Measurements from ENCODE around the gene DCST2. TPM values are rescaled to one million over a fixed set of nuclear protein-coding genes. Genes with fewer than 3 reads are reported as not detected.

The DCST2 gene
- total RNA-seq, 2 experiments from 2014 or later = 0.46 to 0.67 TPM

DNA sequence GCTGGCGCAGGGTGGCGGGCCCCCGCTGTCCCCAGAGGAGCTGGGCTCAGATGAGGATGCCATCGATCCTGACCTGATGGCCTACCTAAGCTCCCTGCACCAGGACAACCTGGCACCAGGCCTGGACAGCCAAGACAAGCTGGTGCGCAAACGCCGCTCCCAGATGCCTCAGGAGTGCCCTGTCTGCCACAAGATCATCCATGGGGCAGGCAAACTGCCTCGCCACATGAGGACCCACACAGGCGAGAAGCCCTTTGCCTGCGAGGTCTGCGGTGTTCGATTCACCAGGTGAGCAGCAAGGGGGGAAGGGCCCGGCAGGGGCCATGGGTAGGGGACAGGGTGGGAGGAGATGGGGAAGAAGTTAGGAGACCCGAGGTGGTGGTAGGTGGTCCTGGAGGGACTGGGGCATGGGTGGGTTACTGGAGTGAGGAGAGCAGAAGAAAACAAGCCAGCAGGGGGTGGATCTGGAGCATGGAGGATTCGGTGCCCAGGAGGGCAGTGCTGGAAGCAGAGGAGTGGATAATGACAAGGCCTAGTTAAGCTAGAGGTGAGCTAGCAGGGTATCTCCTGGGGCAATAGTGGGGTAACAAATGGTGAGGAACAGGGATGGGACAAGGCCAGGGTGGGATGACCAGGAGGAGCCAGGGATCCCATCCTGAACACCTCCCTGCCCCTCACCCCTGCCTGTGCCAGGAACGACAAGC lies 17.9 kb downstream of the DCST2 start:
- POLR2A ChIA-PET = interaction anchor here (0.8 to 1.6 kb wide), 2 partner anchors 9 to 11 kb away, joined by 3 to 7 read pairs; no protein-coding TSS in a partner anchor
- peak overlapping the region; percentile 66 for H3K27ac Mint-ChIP-seq
- intact Hi-C loops (cut with DNase I, micrococcal nuclease) = loop anchor here in 1 of 2 experiments (2.0 to 5.0 kb wide), 2 partner anchors 37 to 41 kb away; partner anchors contain the start of genes ADAM15 and CKS1B
- peaks cover 79% of the 10 kb centered on the region for H3K4me1 Mint-ChIP-seq
- no peaks in the 10 kb centered on the region for H3K27me3 Mint-ChIP-seq
- peak; percentile 34 for DNase-seq
- no peaks in the 10 kb centered on the region for H3K9me3 Mint-ChIP-seq (ENCODE audit: low read depth)
- H3K4me3 Mint-ChIP-seq = peak overlapping the region; percentile 53
- peaks cover 58% of the 10 kb centered on the region for H3K36me3 Mint-ChIP-seq (ENCODE audit: low read depth)
- no peak for ATAC-seq
- CTCF ChIA-PET = interaction anchor here (0.9 to 6.1 kb wide), 17 partner anchors 8 to 93 kb away, joined by 3 to 86 read pairs (median 4); partner anchors contain the start of genes ADAM15, FLAD1, PBXIP1 and ZBTB7B

DNA sequence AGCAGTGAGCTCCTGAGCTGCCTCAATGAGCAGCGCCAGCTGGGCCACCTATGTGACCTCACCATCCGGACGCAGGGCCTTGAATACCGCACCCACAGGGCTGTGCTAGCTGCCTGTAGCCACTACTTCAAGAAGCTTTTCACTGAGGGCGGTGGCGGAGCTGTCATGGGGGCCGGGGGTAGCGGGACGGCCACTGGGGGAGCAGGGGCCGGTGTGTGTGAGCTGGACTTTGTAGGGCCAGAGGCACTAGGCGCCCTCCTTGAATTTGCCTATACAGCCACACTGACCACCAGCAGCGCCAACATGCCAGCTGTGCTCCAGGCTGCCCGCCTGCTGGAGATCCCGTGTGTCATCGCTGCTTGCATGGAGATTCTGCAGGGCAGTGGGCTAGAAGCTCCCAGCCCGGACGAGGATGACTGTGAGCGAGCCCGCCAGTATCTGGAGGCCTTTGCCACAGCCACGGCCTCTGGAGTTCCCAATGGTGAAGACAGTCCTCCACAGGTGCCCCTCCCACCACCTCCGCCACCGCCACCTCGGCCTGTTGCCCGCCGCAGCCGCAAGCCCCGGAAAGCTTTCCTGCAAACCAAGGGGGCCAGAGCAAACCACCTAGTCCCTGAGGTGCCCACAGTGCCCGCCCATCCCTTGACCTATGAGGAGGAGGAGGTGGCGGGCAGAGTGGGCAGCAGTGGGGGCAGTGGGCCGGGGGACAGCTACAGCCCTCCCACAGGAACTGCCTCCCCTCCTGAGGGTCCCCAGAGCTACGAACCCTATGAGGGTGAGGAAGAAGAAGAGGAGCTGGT lies 18.7 kb downstream of the DCST2 start:
- H3K4me3 Mint-ChIP-seq = no peak overlapping the region

DNA sequence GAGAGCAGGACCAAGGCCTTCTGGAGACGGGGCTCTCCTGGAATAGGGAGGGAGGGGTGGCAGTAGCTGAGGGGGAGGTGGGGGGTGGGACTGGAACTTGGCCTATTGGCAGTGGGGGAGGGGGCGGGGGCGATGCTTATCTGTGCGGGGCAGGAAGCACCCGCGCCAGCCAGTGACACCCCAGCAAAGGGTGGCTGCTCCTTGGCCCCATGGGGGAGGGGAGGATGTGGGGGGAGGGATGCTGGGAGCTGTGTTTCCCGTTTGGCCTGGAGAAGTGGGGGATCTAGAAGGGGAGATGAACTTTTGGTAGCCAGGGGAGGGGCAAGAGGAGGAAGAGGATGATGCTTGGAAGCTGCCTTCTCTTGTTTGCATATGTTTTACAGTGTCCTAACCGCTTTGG lies 19.9 kb downstream of the DCST2 start:
- H3K4me1 Mint-ChIP-seq = peaks cover 64% of the 10 kb centered on the region
- H3K27me3 Mint-ChIP-seq = no peaks in the 10 kb centered on the region
- peaks cover 65% of the 10 kb centered on the region for H3K36me3 Mint-ChIP-seq (ENCODE audit: low read depth)
- CTCF ChIA-PET = interaction anchor here (0.6 to 6.1 kb wide), 4 partner anchors 13 to 48 kb away, joined by 3 to 86 read pairs (median 5); partner anchors contain the start of genes LENEP and ZBTB7B
- ATAC-seq (no peak), DNase-seq (peak; percentile 56)
- peak overlapping the region; percentile 73 for H3K27ac Mint-ChIP-seq
- H3K4me3 Mint-ChIP-seq = peak overlapping the region; percentile 99
- no peaks in the 10 kb centered on the region for H3K9me3 Mint-ChIP-seq (ENCODE audit: low read depth)
- POLR2A ChIA-PET = interaction anchor here (0.8 kb wide), 1 partner anchor 1355 kb away, joined by 4 read pairs; no protein-coding TSS in a partner anchor
- intact Hi-C loops (cut with DNase I, micrococcal nuclease) = no loop called here

More for the DNA sequence above, 18.7 kb downstream of the DCST2 start:
- DNase-seq = no peak
- intact Hi-C loops (cut with DNase I, micrococcal nuclease) = loop anchor here in 1 of 2 experiments (5.0 kb wide), 1 partner anchor 37 kb away; the partner anchor contains the start of gene ADAM15
- POLR2A ChIA-PET = interaction anchor here (0.8 to 1.0 kb wide), 2 partner anchors 11 to 179 kb away, joined by 3 read pairs; no protein-coding TSS in a partner anchor
- no peak for ATAC-seq
- no peak overlapping the region for H3K27ac Mint-ChIP-seq
- peaks cover 64% of the 10 kb centered on the region for H3K36me3 Mint-ChIP-seq (ENCODE audit: low read depth)
- H3K27me3 Mint-ChIP-seq = no peaks in the 10 kb centered on the region
- peaks cover 76% of the 10 kb centered on the region for H3K4me1 Mint-ChIP-seq
- CTCF ChIA-PET = interaction anchor here (0.8 to 6.1 kb wide), 11 partner anchors 8 to 680 kb away, joined by 3 to 86 read pairs (median 4); partner anchors contain the start of genes ADAM15, FLAD1, PBXIP1 and ZBTB7B
- no peaks in the 10 kb centered on the region for H3K9me3 Mint-ChIP-seq (ENCODE audit: low read depth)

DNA sequence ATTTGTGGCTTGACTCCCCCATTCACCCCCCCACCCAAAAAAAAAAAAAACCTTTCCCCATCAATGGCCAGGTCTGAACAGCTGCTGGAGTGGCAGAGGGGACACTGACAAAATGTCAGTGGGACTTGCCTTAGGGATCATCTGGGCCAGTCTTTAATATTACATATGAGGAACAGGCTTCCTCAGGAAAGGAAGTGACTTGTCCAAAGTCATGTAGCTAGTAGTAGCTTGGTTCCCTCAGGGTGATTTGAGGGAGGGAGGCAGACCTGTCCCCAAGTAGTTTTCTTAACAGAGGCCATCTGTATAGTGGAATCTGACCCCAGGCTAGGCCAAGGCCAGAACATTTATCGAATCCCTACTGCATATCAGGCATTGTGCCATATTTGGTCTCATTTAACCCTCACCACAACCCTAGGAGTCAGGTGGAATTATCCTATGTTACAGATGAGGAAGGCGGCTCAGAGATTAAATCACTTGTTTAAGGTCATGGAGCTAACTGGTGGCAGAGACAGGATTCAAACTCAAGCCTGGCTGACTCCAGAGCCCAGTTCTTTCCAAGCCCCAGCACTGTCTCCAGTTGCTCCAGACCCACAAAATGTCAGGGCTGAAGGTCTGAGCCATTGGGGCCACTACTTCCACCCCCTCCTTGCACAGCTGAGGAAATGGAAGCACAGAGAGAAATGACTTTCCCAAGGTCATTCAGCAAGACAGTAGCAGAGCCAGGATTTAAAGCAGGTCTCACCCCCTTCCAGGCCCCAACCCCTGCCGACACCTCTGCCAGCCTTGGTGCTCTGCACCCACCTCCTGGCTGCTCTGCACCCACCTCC lies 20.6 kb downstream of the DCST2 start:
- H3K27me3 Mint-ChIP-seq = no peaks in the 10 kb centered on the region
- DNase-seq = peak; percentile 31
- intact Hi-C loops (cut with DNase I, micrococcal nuclease) = no loop called here
- no peaks in the 10 kb centered on the region for H3K9me3 Mint-ChIP-seq (ENCODE audit: low read depth)
- ATAC-seq = no peak
- H3K27ac Mint-ChIP-seq = peak overlapping the region; percentile 82
- H3K36me3 Mint-ChIP-seq (ENCODE audit: low read depth) = peaks cover 64% of the 10 kb centered on the region
- CTCF ChIA-PET = interaction anchor here (0.5 to 6.1 kb wide), 7 partner anchors 12 to 160 kb away, joined by 3 to 86 read pairs (median 4); partner anchors contain the start of genes KRTCAP2, LENEP and ZBTB7B
- peaks cover 65% of the 10 kb centered on the region for H3K4me1 Mint-ChIP-seq
- POLR2A ChIA-PET = interaction anchor here (0.7 to 0.8 kb wide), 3 partner anchors 65 to 1354 kb away, joined by 3 to 4 read pairs (median 4); partner anchors contain the start of gene EFNA3
- H3K4me3 Mint-ChIP-seq = peak overlapping the region; percentile 99

DNA sequence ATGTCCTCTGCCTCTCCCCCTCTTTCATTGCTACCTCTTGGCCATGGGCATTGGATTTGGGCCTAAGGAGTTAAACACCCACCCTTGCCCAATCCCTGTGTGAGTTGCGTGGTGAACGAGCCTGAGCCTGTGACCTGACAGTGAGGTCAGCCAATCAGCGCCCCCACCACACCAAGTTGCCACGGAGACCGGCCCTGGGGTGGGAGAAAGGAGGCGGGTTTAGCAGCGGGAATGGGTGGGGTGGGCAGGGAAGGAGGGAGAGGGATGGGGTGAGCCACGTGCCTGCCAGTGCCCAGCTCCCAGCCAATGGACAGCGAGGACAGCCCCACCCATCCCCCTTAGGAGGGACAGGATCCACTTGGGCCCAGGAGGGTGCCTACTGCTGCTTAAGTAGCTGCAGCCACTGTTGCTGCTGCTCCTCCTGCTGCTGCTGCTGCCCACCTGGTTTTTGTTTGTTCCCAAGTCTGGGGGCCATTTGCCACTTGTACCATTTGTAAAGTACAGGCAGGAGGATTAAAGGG lies 21.5 kb downstream of the DCST2 start:
- POLR2A ChIA-PET = no interaction called here
- Mint-ChIP-seq H3K27me3 (no peaks in the 10 kb centered on the region), H3K9me3 (ENCODE audit: low read depth) (no peaks in the 10 kb centered on the region), H3K27ac (peak overlapping the region; percentile 82), H3K36me3 (ENCODE audit: low read depth) (peaks cover 63% of the 10 kb centered on the region), H3K4me1 (peaks cover 65% of the 10 kb centered on the region), H3K4me3 (peak overlapping the region; percentile 99)
- ATAC-seq (peak; percentile 10), DNase-seq (peak; percentile 76)
- CTCF ChIA-PET = interaction anchor here (0.6 to 6.1 kb wide), 5 partner anchors 11 to 192 kb away, joined by 3 to 86 read pairs (median 6); partner anchors contain the start of genes KRTCAP2 and ZBTB7B
- intact Hi-C loops (cut with DNase I, micrococcal nuclease) = no loop called here

DNA sequence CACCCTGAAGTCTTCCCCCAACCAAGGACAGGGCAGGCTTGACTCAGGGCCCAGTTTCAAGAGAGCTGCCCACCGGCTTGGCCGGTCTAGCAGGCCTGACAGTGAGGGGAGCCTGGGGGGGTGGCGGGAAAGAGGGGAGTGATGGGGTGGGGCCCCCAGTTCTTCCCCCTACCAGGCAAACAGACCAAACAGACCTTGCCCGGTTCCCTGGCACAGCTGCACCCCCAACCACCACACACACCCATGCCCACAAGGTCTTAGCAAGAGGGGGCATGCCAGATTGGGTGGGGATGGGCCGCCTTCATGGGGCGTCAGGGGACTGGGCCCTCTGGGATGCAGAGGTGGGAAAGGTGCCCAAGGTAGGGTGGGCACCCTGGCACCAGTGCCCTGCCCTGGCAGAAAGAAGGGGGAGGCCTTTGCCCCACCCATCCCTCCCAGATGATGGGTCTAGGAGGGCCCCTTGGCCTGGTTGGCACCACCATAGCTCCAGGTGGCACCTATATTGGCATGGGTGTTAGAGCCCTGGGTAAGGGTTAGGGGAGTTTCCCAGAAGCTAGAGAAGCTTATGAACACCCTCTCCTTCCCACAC lies 22.1 kb downstream of the DCST2 start:
- Mint-ChIP-seq H3K36me3 (ENCODE audit: low read depth) (peaks cover 59% of the 10 kb centered on the region), H3K27me3 (no peaks in the 10 kb centered on the region), H3K27ac (peak overlapping the region; percentile 96), H3K4me3 (peak overlapping the region; percentile 99), H3K9me3 (ENCODE audit: low read depth) (no peaks in the 10 kb centered on the region), H3K4me1 (peaks cover 67% of the 10 kb centered on the region)
- intact Hi-C loops (cut with DNase I, micrococcal nuclease) = no loop called here
- DNase-seq (no peak), ATAC-seq (no peak)
- CTCF ChIA-PET = interaction anchor here (0.6 to 1.8 kb wide), 5 partner anchors 12 to 192 kb away, joined by 3 to 8 read pairs (median 5); partner anchors contain the start of gene KRTCAP2
- POLR2A ChIA-PET = no interaction called here

DNA sequence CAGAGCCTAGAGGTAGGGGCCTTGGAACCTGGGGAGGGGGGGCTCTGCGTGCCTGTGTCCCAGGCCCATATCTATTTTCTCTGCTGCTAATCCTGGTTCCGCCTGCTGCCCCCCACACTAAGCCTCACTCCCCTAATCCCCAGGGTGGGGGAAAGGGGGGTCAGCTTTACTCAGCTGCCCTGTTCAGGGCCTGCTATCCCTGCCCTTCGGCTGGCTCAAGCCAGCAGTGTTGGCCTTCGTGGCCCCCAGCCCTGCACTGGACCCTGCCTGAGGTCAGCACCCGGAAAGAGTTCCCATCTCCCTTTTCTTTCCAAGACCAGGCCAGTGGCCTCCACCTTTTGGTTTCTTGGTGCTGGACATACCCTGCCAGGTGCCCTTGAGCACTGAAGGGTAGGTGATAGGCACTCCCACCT lies 22.6 kb downstream of the DCST2 start:
- Mint-ChIP-seq H3K4me1 (peaks cover 67% of the 10 kb centered on the region), H3K4me3 (peak overlapping the region; percentile 99), H3K9me3 (ENCODE audit: low read depth) (no peaks in the 10 kb centered on the region), H3K27ac (peak overlapping the region; percentile 96), H3K36me3 (ENCODE audit: low read depth) (peaks cover 54% of the 10 kb centered on the region), H3K27me3 (no peaks in the 10 kb centered on the region)
- ATAC-seq (no peak), DNase-seq (no peak)
- ChIA-PET CTCF (interaction anchor here (0.9 to 1.8 kb wide), 3 partner anchors 12 to 165 kb away, joined by 3 to 7 read pairs (median 5); no protein-coding TSS in a partner anchor), POLR2A (interaction anchor here (0.6 kb wide), 1 partner anchor 30 kb away, joined by 3 read pairs; no protein-coding TSS in a partner anchor)
- intact Hi-C loops (cut with DNase I, micrococcal nuclease) = no loop called here

DNA sequence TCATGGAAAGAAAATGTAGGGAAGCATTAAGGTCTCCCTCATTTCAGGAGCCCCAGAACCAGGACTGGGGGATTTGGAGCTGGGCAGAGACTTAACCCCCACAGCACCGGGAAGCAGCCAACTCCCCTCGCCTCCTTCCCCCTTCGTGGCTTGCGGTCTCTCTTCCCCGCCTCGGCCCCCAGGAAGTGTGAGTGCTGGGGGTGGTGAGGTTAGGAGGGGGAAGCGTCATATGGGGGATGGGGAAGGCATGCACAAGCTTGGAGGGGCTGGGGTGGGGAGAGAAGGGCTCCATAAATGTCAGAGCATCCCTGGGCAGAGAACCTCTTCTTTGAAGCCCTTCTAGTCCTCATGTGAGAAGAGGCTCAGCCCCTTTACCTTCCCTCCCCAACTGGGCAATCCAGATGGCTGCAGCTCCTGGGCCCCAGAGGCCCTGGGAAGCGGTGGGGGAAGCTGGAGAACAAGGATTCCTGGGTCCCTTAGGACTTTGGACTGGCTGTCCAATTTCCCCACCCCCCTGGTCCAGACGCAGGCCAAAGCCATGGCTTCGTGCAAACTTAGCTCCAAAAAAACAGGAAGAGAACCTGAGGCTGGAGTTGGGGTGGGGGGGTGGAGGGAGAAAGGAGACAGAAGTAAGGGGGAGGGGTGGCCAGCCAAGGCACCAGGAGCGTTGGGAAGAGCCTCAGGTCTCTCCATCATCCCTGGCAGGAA lies 23.2 kb downstream of the DCST2 start:
- Mint-ChIP-seq H3K9me3 (ENCODE audit: low read depth) (no peaks in the 10 kb centered on the region), H3K27me3 (no peaks in the 10 kb centered on the region), H3K4me3 (peak overlapping the region; percentile 99), H3K4me1 (peaks cover 67% of the 10 kb centered on the region), H3K36me3 (ENCODE audit: low read depth) (peaks cover 47% of the 10 kb centered on the region), H3K27ac (peak overlapping the region; percentile 96)
- DNase-seq (peak; percentile 54), ATAC-seq (no peak)
- ChIA-PET CTCF (interaction anchor here (0.9 to 1.8 kb wide), 3 partner anchors 11 to 165 kb away, joined by 3 to 7 read pairs (median 5); no protein-coding TSS in a partner anchor), POLR2A (interaction anchor here (0.6 kb wide), 1 partner anchor 29 kb away, joined by 3 read pairs; no protein-coding TSS in a partner anchor)
- intact Hi-C loops (cut with DNase I, micrococcal nuclease) = no loop called here

DNA sequence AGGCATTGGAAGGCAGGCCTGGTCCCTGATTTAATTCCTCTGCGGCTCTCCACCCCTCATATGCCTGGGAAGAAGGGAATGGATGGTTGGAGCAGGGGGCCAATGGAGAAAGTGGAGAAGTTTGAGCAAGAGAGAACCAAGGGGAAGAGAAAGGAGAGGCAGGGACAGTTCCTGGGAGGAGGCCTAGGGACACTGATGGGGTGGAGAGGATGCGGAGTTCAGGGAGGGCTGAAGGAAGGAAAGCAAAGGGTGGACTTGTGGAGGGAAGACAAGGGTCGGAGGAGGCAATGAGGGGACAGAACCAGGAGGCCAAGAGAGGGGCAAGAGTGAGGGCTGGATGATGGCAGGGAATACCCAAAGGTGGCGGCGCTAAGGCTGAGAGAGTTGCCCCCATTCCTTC lies 23.8 kb downstream of the DCST2 start:
- H3K36me3 Mint-ChIP-seq (ENCODE audit: low read depth) = peaks cover 44% of the 10 kb centered on the region
- ATAC-seq (no peak), DNase-seq (no peak)
- H3K4me1 Mint-ChIP-seq = peaks cover 64% of the 10 kb centered on the region
- intact Hi-C loops (cut with DNase I, micrococcal nuclease) = loop anchor here in 1 of 2 experiments (1.0 to 10.0 kb wide), 3 partner anchors 8 to 1495 kb away; partner anchors contain the start of genes MEF2D and PMF1
- peak overlapping the region; percentile 99 for H3K4me3 Mint-ChIP-seq
- peak overlapping the region; percentile 96 for H3K27ac Mint-ChIP-seq
- H3K9me3 Mint-ChIP-seq (ENCODE audit: low read depth) = no peaks in the 10 kb centered on the region
- ChIA-PET CTCF (interaction anchor here (0.5 to 1.0 kb wide), 3 partner anchors 11 to 94 kb away, joined by 3 to 4 read pairs (median 4); partner anchors contain the start of gene FLAD1), POLR2A (no interaction called here)
- H3K27me3 Mint-ChIP-seq = no peaks in the 10 kb centered on the region

All from activated CD4-positive, alpha-beta T cell treated with anti-CD3 and anti-CD28 coated beads for 36 hours (primary cell).